ENCODE data around the gene ZNF598. TPM values are rescaled to one million over a fixed set of nuclear protein-coding genes. Genes with fewer than 3 reads are reported as not detected.

ZNF598 gene
- total RNA-seq, 1 experiment from 2014 or later = 70.9 TPM

DNA sequence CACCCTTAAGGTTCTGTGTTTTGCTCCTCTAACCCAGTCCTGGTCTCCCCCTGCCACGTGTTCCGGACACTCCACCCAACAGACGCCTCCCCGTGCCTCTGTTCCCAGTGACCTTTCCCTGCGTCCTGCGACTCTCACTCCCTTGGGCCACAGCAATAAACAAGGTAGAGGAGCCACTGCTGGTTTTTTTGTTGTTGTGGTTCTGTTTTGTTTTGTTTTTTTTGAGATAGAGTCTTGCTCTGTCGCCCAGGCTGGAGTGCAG lies 6.3 kb upstream of the ZNF598 start:
- no peak for DNase-seq
- no CpG with 5 or more reads among the region's 7 CpGs for WGBS (ENCODE audit: extremely low coverage, insufficient read length, low lambda C conversion rate)
- H3K23ac ChIP-seq (ENCODE audit: insufficient read length, low read depth, low read length) = no peak overlapping the region

More for the DNA sequence above, 6.3 kb upstream of the ZNF598 start:
- H3K9me3 ChIP-seq (ENCODE audit: control insufficient read depth, low read depth, low read length) = no peaks in the 10 kb centered on the region
- peaks cover 9% of the 10 kb centered on the region for H3K23me2 ChIP-seq (ENCODE audit: insufficient read length, low read depth, low read length, poor library complexity, severe bottlenecking)
- H3K27me3 Mint-ChIP-seq (ENCODE audit: low read depth) = peaks cover 46% of the 10 kb centered on the region
- no peaks in the 10 kb centered on the region for H3K79me2 ChIP-seq (ENCODE audit: insufficient read depth, low read length)
- no peak overlapping the region for H4K5ac ChIP-seq (ENCODE audit: insufficient read length, low read depth, low read length)
- H3K4me1 ChIP-seq (ENCODE audit: insufficient read depth, low read length) = no peaks in the 10 kb centered on the region
- no peak overlapping the region for H3K14ac ChIP-seq (ENCODE audit: insufficient read depth, low read length)
- H4K91ac ChIP-seq (ENCODE audit: insufficient read length, low read depth, low read length) = no peak overlapping the region
- no peak overlapping the region for H3K4ac ChIP-seq (ENCODE audit: low read depth, low read length)
- TF ChIP-seq, protein P1, sequence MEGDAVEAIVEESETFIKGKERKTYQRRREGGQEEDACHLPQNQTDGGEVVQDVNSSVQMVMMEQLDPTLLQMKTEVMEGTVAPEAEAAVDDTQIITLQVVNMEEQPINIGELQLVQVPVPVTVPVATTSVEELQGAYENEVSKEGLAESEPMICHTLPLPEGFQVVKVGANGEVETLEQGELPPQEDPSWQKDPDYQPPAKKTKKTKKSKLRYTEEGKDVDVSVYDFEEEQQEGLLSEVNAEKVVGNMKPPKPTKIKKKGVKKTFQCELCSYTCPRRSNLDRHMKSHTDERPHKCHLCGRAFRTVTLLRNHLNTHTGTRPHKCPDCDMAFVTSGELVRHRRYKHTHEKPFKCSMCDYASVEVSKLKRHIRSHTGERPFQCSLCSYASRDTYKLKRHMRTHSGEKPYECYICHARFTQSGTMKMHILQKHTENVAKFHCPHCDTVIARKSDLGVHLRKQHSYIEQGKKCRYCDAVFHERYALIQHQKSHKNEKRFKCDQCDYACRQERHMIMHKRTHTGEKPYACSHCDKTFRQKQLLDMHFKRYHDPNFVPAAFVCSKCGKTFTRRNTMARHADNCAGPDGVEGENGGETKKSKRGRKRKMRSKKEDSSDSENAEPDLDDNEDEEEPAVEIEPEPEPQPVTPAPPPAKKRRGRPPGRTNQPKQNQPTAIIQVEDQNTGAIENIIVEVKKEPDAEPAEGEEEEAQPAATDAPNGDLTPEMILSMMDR (conservative IDR thresholded peaks at IDR 0.05) = no peak
- H3K4me2 ChIP-seq (ENCODE audit: insufficient read depth, insufficient read length, low read length) = no peak overlapping the region
- no peak overlapping the region for H2BK120ac ChIP-seq (ENCODE audit: low read depth, low read length, poor library complexity, severe bottlenecking)
- peaks cover 0 to 2% (median 0%) of the 10 kb centered on the region in 3 experiments; a peak in 1 of 7 replicates for H3K36me3 Mint-ChIP-seq (ENCODE audit: insufficient read depth in 1 of 3, low read depth in 3 of 3)
- H3K9me3 Mint-ChIP-seq = no peaks in the 10 kb centered on the region
- H2BK15ac ChIP-seq (ENCODE audit: low read depth, low read length) = no peak overlapping the region
- H4K20me1 ChIP-seq (ENCODE audit: control insufficient read depth, insufficient read depth, insufficient read length) = no peaks in the 10 kb centered on the region
- H3K18ac ChIP-seq (ENCODE audit: insufficient read length, low read depth, low read length) = no peak overlapping the region
- no peak overlapping the region for H3K27ac Mint-ChIP-seq
- H2AK5ac ChIP-seq (ENCODE audit: insufficient read length, low read length) = no peak overlapping the region
- H3K27ac ChIP-seq (ENCODE audit: insufficient read length, low read depth, low read length) = no peak overlapping the region
- no peak overlapping the region for H4K8ac ChIP-seq (replicated peaks; ENCODE audit: insufficient read length, low read depth, low read length)
- peaks cover 2% of the 10 kb centered on the region in 2 experiments; a peak in 1 of 4 replicates for H3K4me1 Mint-ChIP-seq
- no peaks in the 10 kb centered on the region for H3K79me1 ChIP-seq (ENCODE audit: insufficient read depth, low read depth, low read length, poor library complexity, severe bottlenecking)
- H2BK12ac ChIP-seq (ENCODE audit: insufficient read length, low read depth, low read length) = no peak overlapping the region
- H3T11ph ChIP-seq (ENCODE audit: low read length) = no peak overlapping the region
- no peak overlapping the region for H3K9ac ChIP-seq (ENCODE audit: extremely low read depth, insufficient read length, low read length)
- peaks cover 12% of the 10 kb centered on the region; the same call in 1 of the 2 replicates for H3K27me3 ChIP-seq (ENCODE audit: insufficient read depth, low read length)
- H2AFZ ChIP-seq (ENCODE audit: low read length) = no peak overlapping the region
- no peak overlapping the region for H3K56ac ChIP-seq (ENCODE audit: insufficient read length, low read depth, low read length)
- no peak overlapping the region for H3K4me3 Mint-ChIP-seq
- no peak overlapping the region for H2BK20ac ChIP-seq (ENCODE audit: low read depth, low read length, poor library complexity, severe bottlenecking)
- H2BK5ac ChIP-seq (ENCODE audit: insufficient read length, low read length) = no peak overlapping the region
